NCI-H524 (cell line): ENCODE data around the gene PLSCR3.

Experiments
- DNase-seq, 2 experiments: peaks; one replicate each; lab custom pipeline; 2025; lab: John Stamatoyannopoulos, UW

Gene PLSCR3

GRCh38 chr17:7426203-7426863 is 32.0 kb upstream of the PLSCR3 start:
- DNase-seq: no peak

- DNase-seq: no peak
These were observed 31.4 kb upstream of the PLSCR3 start for GRCh38 chr17:7425756-7426155.

- DNase-seq: no peak
These were observed 31.0 kb upstream of the PLSCR3 start, which contains the start of gene SPEM2 for GRCh38 chr17:7425316-7425715. Gene SPEM2 (plus strand): TSS chr17:7425616. CDS start chr17:7425689, 73 bp downstream.

- no peak for DNase-seq
These were observed 29.4 kb upstream of the PLSCR3 start for GRCh38 chr17:7423679-7424078.

DNA sequence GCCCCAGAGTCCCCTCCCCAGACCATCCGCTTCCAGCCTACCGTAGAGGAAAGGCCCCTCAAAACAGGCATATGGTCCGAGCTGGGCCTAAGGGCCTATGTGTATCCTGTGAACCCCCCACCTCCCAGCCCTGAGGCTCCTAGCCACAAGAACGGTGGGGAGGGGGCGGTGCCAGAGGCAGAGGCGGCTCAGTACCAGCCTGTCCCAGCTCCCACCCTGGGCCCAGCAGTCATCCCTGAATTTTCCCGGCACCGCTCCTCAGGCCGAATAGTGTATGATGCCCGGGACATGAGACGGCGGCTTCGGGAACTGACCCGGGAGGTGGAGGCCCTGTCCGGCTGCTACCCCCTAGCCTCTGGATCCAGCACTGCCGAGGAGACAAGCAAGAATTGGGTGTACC is 26.9 kb upstream of the PLSCR3 start:
- DNase-seq: no peak

- no peak for DNase-seq
These were observed 25.7 kb upstream of the PLSCR3 start, which contains the start of gene SPEM1 for GRCh38 chr17:7419819-7420610. Gene SPEM1 (plus strand): TSS chr17:7420324. CDS start chr17:7420385, 61 bp downstream.

DNA sequence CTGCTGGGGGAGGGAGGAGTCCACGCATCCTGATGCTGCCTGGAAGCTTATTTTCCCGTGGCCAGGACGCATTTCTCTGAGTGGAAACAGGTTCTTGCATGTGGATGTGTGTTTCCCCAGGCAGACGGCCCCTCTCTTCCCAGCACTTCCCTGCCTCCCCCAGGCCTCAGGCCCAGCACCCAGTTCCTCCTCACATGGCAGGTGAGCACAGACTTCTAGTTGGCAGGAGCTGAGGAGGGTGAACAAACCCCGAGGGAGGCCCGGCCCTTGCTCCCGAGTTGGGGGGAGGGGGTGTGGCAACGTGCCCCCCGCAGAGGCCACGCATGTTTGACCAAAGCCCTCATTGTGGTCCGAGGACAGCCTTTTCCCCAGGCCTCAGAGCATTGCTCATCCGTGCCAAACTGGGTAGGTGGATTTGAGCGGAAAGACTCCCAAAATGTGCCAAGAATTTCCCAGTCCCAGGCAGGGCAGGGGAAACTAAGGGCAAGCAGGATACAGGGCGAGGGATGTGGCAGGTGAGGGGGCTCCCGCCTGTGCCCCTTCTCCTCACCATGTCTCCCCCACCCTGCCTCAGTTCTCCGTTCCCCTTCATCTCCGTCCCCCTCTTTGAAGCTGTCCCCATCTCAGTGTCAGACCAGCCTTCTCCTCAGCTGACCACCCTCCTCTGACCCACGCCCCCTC is 24.3 kb upstream of the PLSCR3 start:
- DNase-seq: no peak

GRCh38 chr17:7417056-7417655 is 22.8 kb upstream of the PLSCR3 start:
- DNase-seq: no peak

DNA sequence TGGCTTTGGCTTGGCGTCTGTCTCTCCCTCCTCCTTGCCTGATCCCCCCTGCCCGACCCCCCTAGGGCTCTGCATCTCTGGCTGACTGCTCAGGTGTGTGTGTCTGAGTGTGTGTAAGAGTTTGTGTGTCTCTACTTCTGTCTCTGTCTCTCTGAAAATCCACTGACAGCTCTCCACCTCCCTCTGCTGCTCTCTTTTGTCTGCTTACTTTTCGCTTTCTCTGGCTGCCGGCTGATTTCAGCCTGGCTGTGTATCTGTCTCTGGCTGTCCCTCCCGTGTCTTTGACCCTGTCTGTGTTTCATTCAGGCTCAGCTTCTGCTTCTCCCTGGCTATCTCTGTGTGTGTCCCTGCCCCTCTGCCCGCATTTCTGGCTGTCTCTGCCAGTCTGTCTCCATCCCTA is 22.0 kb upstream of the PLSCR3 start:
- DNase-seq: no peak

DNA sequence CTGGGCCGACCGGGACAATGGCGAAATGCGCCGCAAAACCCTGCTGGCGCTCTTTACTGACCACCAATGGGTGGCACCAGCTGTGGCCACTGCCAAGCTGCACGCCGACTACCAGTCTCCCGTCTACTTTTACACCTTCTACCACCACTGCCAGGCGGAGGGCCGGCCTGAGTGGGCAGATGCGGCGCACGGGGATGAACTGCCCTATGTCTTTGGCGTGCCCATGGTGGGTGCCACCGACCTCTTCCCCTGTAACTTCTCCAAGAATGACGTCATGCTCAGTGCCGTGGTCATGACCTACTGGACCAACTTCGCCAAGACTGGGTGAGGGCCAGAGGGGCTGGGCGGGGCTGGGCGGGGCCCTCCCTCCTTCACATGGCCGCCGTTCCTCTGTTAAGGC is 21.5 kb upstream of the PLSCR3 start:
- no peak for DNase-seq

GRCh38 chr17:7414837-7415236 is 20.5 kb upstream of the PLSCR3 start:
- DNase-seq: no peak

DNA sequence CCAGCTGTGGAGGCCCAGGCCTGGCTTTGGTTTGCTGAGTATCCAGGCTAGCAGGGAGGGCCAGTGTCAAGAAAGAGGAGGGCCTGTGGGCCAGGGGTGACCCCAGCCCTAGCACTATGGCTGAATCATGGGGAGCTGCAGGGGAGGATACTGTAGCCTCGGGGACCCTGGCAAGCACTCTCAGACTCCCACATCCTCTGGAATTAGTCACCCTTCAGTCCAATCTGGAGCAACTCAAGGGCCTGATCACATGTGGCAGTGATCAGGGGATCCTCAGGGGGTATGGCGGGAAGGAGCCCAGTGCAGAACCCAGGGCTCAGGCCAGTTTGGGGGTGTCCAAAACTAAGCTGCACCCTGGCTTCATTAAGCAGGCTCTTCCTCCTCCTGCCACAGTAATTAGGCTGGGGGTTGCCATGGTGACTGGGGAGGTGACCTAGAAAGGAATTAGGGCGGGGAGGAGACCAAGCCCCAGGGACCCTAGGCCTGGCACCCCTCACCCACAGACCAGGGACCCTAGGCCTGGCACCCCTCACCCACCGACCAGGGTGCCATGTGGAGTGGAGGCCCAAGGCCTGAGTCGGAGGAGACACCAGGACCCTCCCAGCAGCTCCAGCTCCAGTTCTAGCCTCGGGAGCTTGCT is 19.1 kb upstream of the PLSCR3 start:
- no peak for DNase-seq

GRCh38 chr17:7411427-7411750 is 17.1 kb upstream of the PLSCR3 start:
- DNase-seq: no peak

DNA sequence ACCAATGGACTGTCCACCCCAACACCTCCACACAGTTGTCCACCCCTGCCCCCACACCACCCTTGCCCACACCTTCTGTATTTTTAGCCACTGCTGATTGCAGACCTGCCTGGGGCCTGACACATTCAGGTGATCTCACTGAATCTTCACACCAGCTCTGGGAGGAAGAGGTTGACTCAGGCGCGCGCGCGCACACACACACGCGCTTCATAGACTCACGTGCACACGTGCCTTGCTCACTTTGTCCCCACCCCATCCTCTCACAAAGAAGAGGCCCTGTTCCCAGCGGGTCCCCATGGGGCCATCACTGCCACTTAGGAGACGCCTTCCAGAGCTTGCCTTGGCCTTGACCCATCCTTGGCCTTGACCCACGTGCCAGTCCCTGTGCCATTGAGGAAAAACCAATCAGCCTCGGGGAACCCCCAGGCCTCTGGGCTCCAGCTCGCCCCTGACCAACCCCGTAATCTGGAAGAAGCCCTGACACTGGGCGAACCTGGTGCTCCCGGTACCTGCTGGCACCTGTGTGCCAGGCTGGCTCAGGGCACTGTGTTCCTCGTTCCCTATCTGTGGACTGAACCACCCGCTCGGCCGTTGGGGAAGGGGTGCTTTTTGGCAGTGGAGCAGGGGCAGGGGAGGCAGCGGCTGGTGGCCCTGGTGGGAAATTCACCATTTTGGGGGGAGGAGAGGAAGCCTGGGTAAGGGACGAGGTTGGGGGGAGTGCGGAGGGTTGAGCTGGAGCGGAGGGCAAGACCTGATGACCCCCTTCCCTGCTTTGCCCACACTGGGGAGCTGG is 16.5 kb upstream of the PLSCR3 start:
- no peak for DNase-seq

GRCh38 chr17:7409716-7410115 is 15.4 kb upstream of the PLSCR3 start:
- DNase-seq: no peak

GRCh38 chr17:7408863-7409262 is 14.5 kb upstream of the PLSCR3 start:
- no peak for DNase-seq

GRCh38 chr17:7408252-7408727 is 14.0 kb upstream of the PLSCR3 start:
- no peak for DNase-seq

- no peak for DNase-seq
These were observed 13.3 kb upstream of the PLSCR3 start, which contains the start of gene NLGN2 for GRCh38 chr17:7407485-7408251. Gene NLGN2 (plus strand): TSS chr17:7407845. CDS start chr17:7408256, 411 bp downstream.

- DNase-seq: no peak
These were observed 12.8 kb upstream of the PLSCR3 start for GRCh38 chr17:7407082-7407481.

GRCh38 chr17:7406235-7406825 is 12.0 kb upstream of the PLSCR3 start:
- no peak for DNase-seq
